Measurements from ENCODE around the gene IL11RA.

The IL11RA gene

GRCh38 chr9:34684816-34685215, 32.8 kb downstream of the IL11RA start:
- no peak overlapping the region for H4K12ac ChIP-seq (ENCODE audit: low read depth, low read length)
- no peak overlapping the region for H3K4me2 ChIP-seq (ENCODE audit: low read length)
- H2BK120ac ChIP-seq (ENCODE audit: insufficient read depth, low read length, poor library complexity), result no peak overlapping the region
- no peak for DNase-seq
- no peak overlapping the region for H3K27ac ChIP-seq (ENCODE audit: low read depth, low read length)
- no peaks in the 10 kb centered on the region for H3K79me2 ChIP-seq (ENCODE audit: control insufficient read depth, insufficient read depth, low read length, poor library complexity)
- H3K79me1 ChIP-seq (ENCODE audit: low read length), result no peaks in the 10 kb centered on the region
- no peaks in the 10 kb centered on the region for H3K9me3 ChIP-seq (ENCODE audit: insufficient read depth, low read depth, low read length)
- no peaks in the 10 kb centered on the region for H3K36me3 ChIP-seq (ENCODE audit: control insufficient read depth in 1 of 2, insufficient read depth in 2 of 2, low read length in 2 of 2)
- no peak overlapping the region for H3K9ac ChIP-seq (ENCODE audit: low read length)
- H3K14ac ChIP-seq (ENCODE audit: low read length), result no peak overlapping the region
- H3K4ac ChIP-seq (ENCODE audit: low read depth, low read length), result no peak overlapping the region
- H2BK5ac ChIP-seq (ENCODE audit: low read depth, low read length, poor library complexity), result no peak overlapping the region
- no CpG with 5 or more reads among the region's 4 CpGs for WGBS (ENCODE audit: extremely low coverage, insufficient coverage, insufficient read length)
- H3K4me3 ChIP-seq (ENCODE audit: low read depth, low read length), result no peak overlapping the region
- no peak overlapping the region for H2AK5ac ChIP-seq (ENCODE audit: low read length)
- no peak overlapping the region for H2AFZ ChIP-seq (ENCODE audit: insufficient read depth, low read length, poor library complexity)
- peaks cover 2 to 4% of the 10 kb centered on the region in 2 experiments for H3K4me1 ChIP-seq (ENCODE audit: control insufficient read depth in 1 of 2, insufficient read depth in 2 of 2, low read length in 2 of 2)
- H3K23ac ChIP-seq (ENCODE audit: low read length), result no peak overlapping the region
- no peak overlapping the region for H3K18ac ChIP-seq (ENCODE audit: low read length)
- no peaks in the 10 kb centered on the region for H3K27me3 ChIP-seq (ENCODE audit: insufficient read depth, low read length)
- no peak overlapping the region for H2BK12ac ChIP-seq (ENCODE audit: low read length)
- H4K8ac ChIP-seq (ENCODE audit: low read depth, low read length), result no peak overlapping the region
- no peak overlapping the region for H4K91ac ChIP-seq (ENCODE audit: low read depth, low read length)

- Histone ChIP-seq H3K36me3 (ENCODE audit: control insufficient read depth in 1 of 2, insufficient read depth in 2 of 2, low read length in 2 of 2) (no peaks in the 10 kb centered on the region), H3K23ac (ENCODE audit: low read length) (no peak overlapping the region), H2AK5ac (ENCODE audit: low read length) (no peak overlapping the region), H3K9ac (ENCODE audit: low read length) (no peak overlapping the region), H3K79me1 (ENCODE audit: low read length) (no peaks in the 10 kb centered on the region), H3K79me2 (ENCODE audit: control insufficient read depth, insufficient read depth, low read length, poor library complexity) (no peaks in the 10 kb centered on the region), H4K91ac (ENCODE audit: low read depth, low read length) (no peak overlapping the region), H2AFZ (ENCODE audit: insufficient read depth, low read length, poor library complexity) (no peak overlapping the region), H3K4me1 (ENCODE audit: control insufficient read depth in 1 of 2, insufficient read depth in 2 of 2, low read length in 2 of 2) (peaks cover 2 to 4% of the 10 kb centered on the region in 2 experiments), H2BK12ac (ENCODE audit: low read length) (no peak overlapping the region), H3K14ac (ENCODE audit: low read length) (no peak overlapping the region), H4K12ac (ENCODE audit: low read depth, low read length) (no peak overlapping the region), H3K4ac (ENCODE audit: low read depth, low read length) (no peak overlapping the region), H3K4me2 (ENCODE audit: low read length) (no peak overlapping the region), H2BK5ac (ENCODE audit: low read depth, low read length, poor library complexity) (no peak overlapping the region), H3K9me3 (ENCODE audit: insufficient read depth, low read depth, low read length) (no peaks in the 10 kb centered on the region), H3K27me3 (ENCODE audit: insufficient read depth, low read length) (no peaks in the 10 kb centered on the region), H2BK120ac (ENCODE audit: insufficient read depth, low read length, poor library complexity) (no peak overlapping the region), H4K8ac (ENCODE audit: low read depth, low read length) (no peak overlapping the region), H3K4me3 (ENCODE audit: low read depth, low read length) (no peak overlapping the region), H3K27ac (ENCODE audit: low read depth, low read length) (no peak overlapping the region), H3K18ac (ENCODE audit: low read length) (no peak overlapping the region)
- no CpG with 5 or more reads among the region's 4 CpGs for WGBS (ENCODE audit: extremely low coverage, insufficient coverage, insufficient read length)
- peak; percentile 28 to 57 for DNase-seq
Measured at GRCh38 chr9:34685591-34685990, 33.6 kb downstream of the IL11RA start.

GRCh38 chr9:34686231-34686630, 34.2 kb downstream of the IL11RA start:
- H2BK120ac ChIP-seq (ENCODE audit: insufficient read depth, low read length, poor library complexity), result no peak overlapping the region
- no peak overlapping the region for H2AK5ac ChIP-seq (ENCODE audit: low read length)
- no peak overlapping the region for H2BK12ac ChIP-seq (ENCODE audit: low read length)

DNA sequence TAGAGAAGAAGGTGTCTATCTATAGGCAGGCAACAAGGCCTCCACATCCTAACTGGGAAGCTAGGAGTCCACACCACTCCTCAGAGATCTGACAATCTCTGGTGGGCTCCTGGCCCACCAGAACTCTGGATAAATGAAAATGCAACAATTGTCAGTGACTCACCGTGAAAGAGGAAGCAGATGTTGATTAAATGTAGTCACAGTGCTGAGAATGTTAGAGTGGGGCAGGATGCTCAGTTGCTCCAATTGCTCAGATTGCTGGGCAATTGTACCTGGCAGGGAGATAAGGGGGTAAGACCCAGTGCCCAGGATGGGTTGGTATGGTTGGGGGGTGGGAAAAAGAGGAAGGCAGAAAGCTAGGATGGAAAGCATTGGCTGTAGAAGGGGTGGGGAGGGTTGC, 34.7 kb downstream of the IL11RA start:
- Histone ChIP-seq H3K4me1 (ENCODE audit: control insufficient read depth in 1 of 2, insufficient read depth in 2 of 2, low read length in 2 of 2) (peaks cover 2 to 4% of the 10 kb centered on the region in 2 experiments), H3K9me3 (ENCODE audit: insufficient read depth, low read depth, low read length) (no peaks in the 10 kb centered on the region), H3K9ac (ENCODE audit: low read length) (no peak overlapping the region), H3K27me3 (ENCODE audit: insufficient read depth, low read length) (no peaks in the 10 kb centered on the region), H2AK5ac (ENCODE audit: low read length) (no peak overlapping the region), H3K27ac (ENCODE audit: low read depth, low read length) (no peak overlapping the region), H2BK12ac (ENCODE audit: low read length) (no peak overlapping the region), H3K79me2 (ENCODE audit: control insufficient read depth, insufficient read depth, low read length, poor library complexity) (no peaks in the 10 kb centered on the region), H2AFZ (ENCODE audit: insufficient read depth, low read length, poor library complexity) (no peak overlapping the region), H3K36me3 (ENCODE audit: control insufficient read depth in 1 of 2, insufficient read depth in 2 of 2, low read length in 2 of 2) (no peaks in the 10 kb centered on the region), H3K23ac (ENCODE audit: low read length) (no peak overlapping the region), H4K91ac (ENCODE audit: low read depth, low read length) (no peak overlapping the region), H2BK5ac (ENCODE audit: low read depth, low read length, poor library complexity) (no peak overlapping the region), H2BK120ac (ENCODE audit: insufficient read depth, low read length, poor library complexity) (no peak overlapping the region), H3K14ac (ENCODE audit: low read length) (no peak overlapping the region), H4K12ac (ENCODE audit: low read depth, low read length) (no peak overlapping the region), H3K4me2 (ENCODE audit: low read length) (no peak overlapping the region), H3K79me1 (ENCODE audit: low read length) (no peaks in the 10 kb centered on the region), H3K4me3 (ENCODE audit: low read depth, low read length) (no peak overlapping the region), H3K4ac (ENCODE audit: low read depth, low read length) (no peak overlapping the region), H3K18ac (ENCODE audit: low read length) (no peak overlapping the region), H4K8ac (ENCODE audit: low read depth, low read length) (no peak overlapping the region)
- no peak for DNase-seq
- no CpG with 5 or more reads among the region's 1 CpG for WGBS (ENCODE audit: extremely low coverage, insufficient coverage, insufficient read length)

More at GRCh38 chr9:34686231-34686630, 34.2 kb downstream of the IL11RA start:
- H3K4me3 ChIP-seq (ENCODE audit: low read depth, low read length), result no peak overlapping the region
- H4K91ac ChIP-seq (ENCODE audit: low read depth, low read length), result no peak overlapping the region
- no CpG with 5 or more reads among the region's 5 CpGs for WGBS (ENCODE audit: extremely low coverage, insufficient coverage, insufficient read length)
- no peak overlapping the region for H3K9ac ChIP-seq (ENCODE audit: low read length)
- H3K36me3 ChIP-seq (ENCODE audit: control insufficient read depth in 1 of 2, insufficient read depth in 2 of 2, low read length in 2 of 2), result no peaks in the 10 kb centered on the region
- peaks cover 2 to 4% of the 10 kb centered on the region in 2 experiments for H3K4me1 ChIP-seq (ENCODE audit: control insufficient read depth in 1 of 2, insufficient read depth in 2 of 2, low read length in 2 of 2)
- H3K27me3 ChIP-seq (ENCODE audit: insufficient read depth, low read length), result no peaks in the 10 kb centered on the region
- no peaks in the 10 kb centered on the region for H3K79me1 ChIP-seq (ENCODE audit: low read length)
- H2BK5ac ChIP-seq (ENCODE audit: low read depth, low read length, poor library complexity), result no peak overlapping the region
- H3K14ac ChIP-seq (ENCODE audit: low read length), result no peak overlapping the region
- no peak overlapping the region for H4K8ac ChIP-seq (ENCODE audit: low read depth, low read length)
- H3K27ac ChIP-seq (ENCODE audit: low read depth, low read length), result no peak overlapping the region
- no peak overlapping the region for H3K18ac ChIP-seq (ENCODE audit: low read length)
- H2AFZ ChIP-seq (ENCODE audit: insufficient read depth, low read length, poor library complexity), result no peak overlapping the region
- no peak overlapping the region for H3K4me2 ChIP-seq (ENCODE audit: low read length)
- no peaks in the 10 kb centered on the region for H3K9me3 ChIP-seq (ENCODE audit: insufficient read depth, low read depth, low read length)
- no peak overlapping the region for H3K23ac ChIP-seq (ENCODE audit: low read length)
- no peak for DNase-seq
- H4K12ac ChIP-seq (ENCODE audit: low read depth, low read length), result no peak overlapping the region
- no peaks in the 10 kb centered on the region for H3K79me2 ChIP-seq (ENCODE audit: control insufficient read depth, insufficient read depth, low read length, poor library complexity)
- no peak overlapping the region for H3K4ac ChIP-seq (ENCODE audit: low read depth, low read length)

All from trophoblast cell (in vitro differentiated cells and primary cell).